GM19467 (cell line): ENCODE data around the gene PLA2G6.
"Not testable (repeated sequence)": the region's sequence is repeated elsewhere in the genome, so short reads cannot be mapped to it uniquely, and the experiment has no call there.

Source experiments
- ATAC-seq: cut with Tn5 transposase; IDR thresholded peaks from one replicate; pipeline ENCODE4 v1.9.1; 2021; ENCODE audit warnings: mild to moderate bottlenecking, moderate library complexity; ENCODE audit not compliant: unreplicated experiment

The PLA2G6 gene

GRCh38 chr22:38169116-38169515 lies 12.5 kb downstream of the PLA2G6 start:
- ATAC-seq, result no peak

DNA sequence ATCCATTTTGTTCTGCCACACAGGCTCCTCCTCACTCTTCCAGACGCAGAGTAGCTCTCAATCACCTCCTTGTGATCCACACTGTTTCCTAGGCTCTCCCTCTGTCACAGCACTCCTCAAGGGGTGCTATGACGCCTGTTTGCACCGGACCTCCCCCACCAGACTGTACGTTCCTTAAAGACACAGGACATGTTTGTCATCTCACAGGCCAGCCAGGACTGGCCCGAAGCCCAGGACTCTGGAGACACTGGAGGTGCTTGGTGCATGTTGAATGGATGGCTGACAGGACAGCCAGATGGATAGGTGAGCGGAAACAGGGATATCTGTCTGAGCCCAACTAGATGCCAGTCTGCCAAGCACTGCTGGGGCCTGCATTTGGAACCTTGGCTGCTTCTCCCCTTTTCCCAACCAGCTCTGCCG lies 13.6 kb downstream of the PLA2G6 start:
- no peak for ATAC-seq

GRCh38 chr22:38165922-38166593 lies 15.6 kb downstream of the PLA2G6 start:
- ATAC-seq, result no peak

DNA sequence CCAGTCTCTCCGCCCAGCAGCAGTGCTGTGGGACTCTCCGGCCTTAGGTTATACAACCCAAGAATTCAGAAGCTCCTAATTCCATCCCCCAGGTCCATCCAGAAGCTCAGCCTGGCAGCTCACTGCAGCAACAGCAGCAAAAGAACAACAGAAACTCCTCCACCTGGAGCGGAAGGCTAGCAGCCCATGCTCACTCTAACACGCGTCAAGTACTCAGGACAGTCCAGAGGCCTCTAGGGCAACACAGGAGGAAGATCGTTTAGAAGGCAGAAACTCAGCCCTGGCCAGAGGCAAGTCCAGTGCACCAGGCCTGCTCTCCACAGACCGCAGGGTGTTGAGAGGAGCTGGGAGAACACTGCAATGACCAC lies 17.1 kb downstream of the PLA2G6 start:
- no peak for ATAC-seq

- ATAC-seq, result no peak
These were observed 17.6 kb downstream of the PLA2G6 start for GRCh38 chr22:38163844-38164550.

DNA sequence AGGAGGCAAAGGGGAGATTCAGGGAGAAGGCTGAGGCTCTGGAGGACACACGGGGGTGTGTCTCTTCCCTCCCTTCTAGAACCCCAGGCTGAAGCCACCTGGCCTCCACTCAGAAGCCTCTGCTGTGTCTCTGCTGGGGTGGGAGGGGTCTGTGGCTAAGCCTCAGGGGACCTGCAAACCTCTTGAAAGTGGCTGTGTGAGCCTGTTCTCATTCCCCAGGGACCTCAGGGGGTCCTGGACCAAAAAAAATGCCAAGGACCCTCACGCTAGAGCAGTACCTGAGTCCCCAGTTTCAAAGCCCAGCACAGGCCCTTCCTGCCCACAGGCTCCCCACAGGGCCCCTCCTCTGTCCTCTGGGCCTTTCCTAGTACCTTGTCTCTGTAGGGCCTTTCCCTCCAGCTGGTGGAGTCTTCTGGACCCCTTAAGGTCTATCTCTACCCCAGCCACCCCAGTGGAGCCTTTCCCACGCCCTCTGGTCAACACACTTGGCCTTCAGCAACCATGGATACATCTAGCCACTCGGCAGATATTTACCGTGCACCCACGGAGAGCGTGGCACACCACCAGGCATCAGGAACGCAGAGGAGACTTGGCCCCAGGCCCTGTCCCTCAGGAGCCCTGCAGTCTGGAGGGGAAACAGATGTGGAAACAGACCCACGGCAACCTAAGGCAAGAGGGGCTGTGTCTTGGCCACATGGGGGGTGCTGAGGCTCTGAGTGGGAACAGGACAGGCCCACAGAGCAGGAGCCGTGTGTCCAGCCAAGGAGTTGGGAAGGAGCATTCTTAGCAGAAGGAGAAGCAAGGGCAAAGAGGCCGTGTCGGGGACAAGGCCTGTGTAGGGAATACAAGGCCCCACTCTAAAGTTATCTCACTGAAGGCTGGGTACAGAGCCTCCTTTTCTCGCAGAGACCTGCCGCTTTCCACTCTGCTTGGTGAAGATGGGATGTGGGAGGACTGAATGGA lies 18.5 kb downstream of the PLA2G6 start:
- ATAC-seq, result no peak

DNA sequence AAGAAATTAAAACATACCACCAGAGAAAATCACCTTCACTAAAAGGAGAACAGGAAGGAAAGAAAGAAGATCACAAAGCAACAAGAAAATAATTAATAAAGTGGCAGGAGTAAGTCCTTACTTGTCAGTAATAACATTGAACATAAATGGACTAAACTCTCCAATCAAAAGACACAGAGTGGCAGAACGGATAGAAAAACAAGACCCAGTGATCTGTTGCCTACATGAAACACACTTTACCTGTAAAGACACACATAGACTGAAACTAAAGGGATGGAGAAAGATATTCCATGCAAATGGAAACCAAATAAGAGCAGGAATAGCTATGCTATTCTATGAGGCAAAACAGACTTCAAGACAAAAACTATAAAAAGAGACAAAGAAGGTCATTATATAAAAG lies 25.9 kb downstream of the PLA2G6 start:
- no peak for ATAC-seq

DNA sequence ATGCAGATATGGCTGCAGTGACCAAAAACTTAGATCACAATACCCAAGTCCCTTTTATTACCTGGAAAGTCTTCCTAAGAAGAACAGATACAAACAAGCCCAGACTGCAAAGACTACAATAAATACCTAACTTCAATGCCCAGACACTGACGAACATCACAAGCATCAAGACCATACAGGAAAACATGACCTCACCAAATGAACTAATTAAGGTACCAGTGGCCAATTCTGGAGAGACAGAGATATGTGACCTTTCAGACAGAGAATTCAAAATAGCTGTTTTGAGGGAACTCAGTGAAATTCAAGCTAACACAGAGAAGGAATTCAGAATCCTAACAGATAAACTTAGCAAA lies 27.1 kb downstream of the PLA2G6 start:
- ATAC-seq, result not testable (repeated sequence)

GRCh38 chr22:38153821-38154562 lies 27.6 kb downstream of the PLA2G6 start:
- no peak for ATAC-seq

- no peak for ATAC-seq
These were observed 30.5 kb downstream of the PLA2G6 start for GRCh38 chr22:38151126-38151500.

- ATAC-seq, result no peak
These were observed 33.4 kb downstream of the PLA2G6 start for GRCh38 chr22:38148245-38148644.

GRCh38 chr22:38146166-38146565 lies 35.5 kb downstream of the PLA2G6 start:
- ATAC-seq, result not testable (repeated sequence)

DNA sequence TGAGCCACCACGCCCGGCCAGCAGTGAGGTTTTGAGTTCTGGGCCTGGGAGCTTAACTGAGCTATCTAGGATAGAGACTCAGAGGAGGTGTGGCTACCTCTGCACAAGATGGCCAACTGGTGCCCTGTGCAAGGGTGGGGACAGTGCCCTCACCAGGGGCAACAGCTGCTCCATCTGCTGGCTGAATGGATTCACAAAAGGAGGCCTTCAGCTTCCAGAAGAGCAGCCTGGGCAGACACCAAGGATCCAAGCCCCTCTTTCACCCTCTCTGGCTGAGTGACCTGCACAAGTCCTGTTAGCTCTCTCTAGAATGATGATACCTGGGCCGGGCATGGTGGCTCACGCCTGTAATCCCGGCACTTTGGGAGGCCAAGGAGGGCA lies 37.6 kb downstream of the PLA2G6 start:
- no peak for ATAC-seq

GRCh38 chr22:38142606-38143005 lies 39.0 kb downstream of the PLA2G6 start:
- ATAC-seq, result no peak

GRCh38 chr22:38141217-38141973 lies 40.2 kb downstream of the PLA2G6 start:
- no peak for ATAC-seq

DNA sequence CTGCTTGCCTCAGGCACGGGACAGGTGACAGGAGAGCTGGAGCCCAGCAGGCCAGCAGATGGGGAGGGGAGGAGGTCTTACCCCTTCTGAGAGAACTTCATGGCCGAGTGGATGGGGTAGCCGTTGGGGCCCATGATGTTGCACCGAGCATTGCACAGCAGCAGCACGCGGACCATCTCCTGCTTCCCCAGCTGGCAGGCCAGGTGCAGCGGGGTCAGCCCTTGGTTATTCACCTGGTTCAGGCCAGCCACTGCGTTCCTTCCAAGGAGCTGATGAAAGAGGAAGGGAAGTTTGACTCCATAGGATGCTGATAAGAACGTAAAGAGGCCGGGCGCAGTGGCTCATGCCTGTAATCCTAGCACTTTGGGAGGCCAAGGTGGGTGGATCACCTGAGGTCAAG lies 41.7 kb downstream of the PLA2G6 start:
- no peak for ATAC-seq

DNA sequence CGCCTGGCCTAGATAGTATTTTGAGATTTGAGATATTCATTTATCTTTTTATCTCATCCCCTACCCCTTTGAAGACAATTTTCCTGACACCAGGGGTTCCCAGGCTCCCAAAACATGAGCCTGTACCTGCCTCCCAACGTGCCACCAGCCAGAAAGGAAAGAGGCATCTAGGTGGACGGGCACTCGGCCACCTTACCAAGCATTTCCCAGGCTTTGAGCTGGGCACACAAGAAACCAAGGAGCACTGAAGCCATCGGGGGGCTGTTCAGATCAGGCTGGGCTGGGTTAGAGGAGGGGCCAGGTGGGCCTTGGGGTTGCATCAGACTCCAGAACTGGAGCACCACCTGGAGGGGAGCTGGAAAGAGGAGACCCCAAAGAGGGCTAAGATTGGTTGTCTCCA lies 42.7 kb downstream of the PLA2G6 start:
- no peak for ATAC-seq

- no peak for ATAC-seq
These were observed 43.5 kb downstream of the PLA2G6 start for GRCh38 chr22:38137876-38138687.

- no peak for ATAC-seq
These were observed 45.0 kb downstream of the PLA2G6 start for GRCh38 chr22:38136607-38137006.
